CD4-positive, alpha-beta T cell treated with Interleukin-4 for 4 hours (primary cell): ENCODE results near the gene KCNQ1.
"Not testable (repeated sequence)": the region's sequence is repeated elsewhere in the genome, so short reads cannot be mapped to it uniquely, and the experiment has no call there.

Source experiments
- DNase-seq: peaks from one replicate; pipeline ENCODE4 v3.0.0-alpha.2; 2020

The KCNQ1 gene

GRCh38 chr11:2477936-2478335 is 33.1 kb downstream of the KCNQ1 start:
- no peak for DNase-seq

- DNase-seq: not testable (repeated sequence)
These were observed 35.5 kb downstream of the KCNQ1 start for GRCh38 chr11:2480067-2480873.

- DNase-seq: no peak
These were observed 36.0 kb downstream of the KCNQ1 start for GRCh38 chr11:2480874-2481220.

- no peak for DNase-seq
These were observed 36.4 kb downstream of the KCNQ1 start for GRCh38 chr11:2481253-2481652.

- no peak for DNase-seq
These were observed 37.4 kb downstream of the KCNQ1 start for GRCh38 chr11:2482204-2482603.

GRCh38 chr11:2482745-2483144 is 37.9 kb downstream of the KCNQ1 start:
- no peak for DNase-seq

GRCh38 chr11:2483426-2483825 is 38.6 kb downstream of the KCNQ1 start:
- DNase-seq: no peak

- no peak for DNase-seq
These were observed 39.8 kb downstream of the KCNQ1 start for GRCh38 chr11:2484576-2485125.

- DNase-seq: no peak
These were observed 43.2 kb downstream of the KCNQ1 start for GRCh38 chr11:2488004-2488403.

GRCh38 chr11:2489083-2489482 is 44.3 kb downstream of the KCNQ1 start:
- no peak for DNase-seq

- DNase-seq: not testable (repeated sequence)
These were observed 53.1 kb downstream of the KCNQ1 start for GRCh38 chr11:2497951-2498350.

- no peak for DNase-seq
These were observed 53.9 kb downstream of the KCNQ1 start for GRCh38 chr11:2498750-2499149.

- no peak for DNase-seq
These were observed 62.5 kb downstream of the KCNQ1 start for GRCh38 chr11:2507212-2507901.

GRCh38 chr11:2507945-2508749 is 63.3 kb downstream of the KCNQ1 start:
- DNase-seq: no peak

GRCh38 chr11:2508793-2509192 is 64.0 kb downstream of the KCNQ1 start:
- DNase-seq: no peak

- DNase-seq: no peak
These were observed 64.7 kb downstream of the KCNQ1 start for GRCh38 chr11:2509481-2510001.

GRCh38 chr11:2510626-2511402 is 66.0 kb downstream of the KCNQ1 start:
- DNase-seq: no peak

- no peak for DNase-seq
These were observed 66.9 kb downstream of the KCNQ1 start for GRCh38 chr11:2511421-2512369.

- no peak for DNase-seq
These were observed 67.9 kb downstream of the KCNQ1 start for GRCh38 chr11:2512431-2513407.

GRCh38 chr11:2513441-2513840 is 68.6 kb downstream of the KCNQ1 start:
- DNase-seq: no peak
